Stimulated activated CD8-positive, alpha-beta memory T cell treated with anti-CD3 and anti-CD28 coated beads, Interleukin-2, amount 100 ng/mL, for 1 hour (primary cell): ENCODE measurements around the gene LAMA4.

Source experiments
- DNase-seq, 2 donors: peaks; one replicate each; pipeline ENCODE4 v3.0.0-alpha.2; 2020; ENCODE audit warnings: low read depth in 2 of 2

The LAMA4 gene

GRCh38 chr6:112243861-112244827 is 10.2 kb downstream of the LAMA4 start:
- DNase-seq = no peak

- DNase-seq = no peak
Measured at GRCh38 chr6:112241820-112242429, 12.4 kb downstream of the LAMA4 start.

GRCh38 chr6:112237595-112237994 is 16.8 kb downstream of the LAMA4 start:
- no peak for DNase-seq

- no peak for DNase-seq
Measured at GRCh38 chr6:112237066-112237465, 17.3 kb downstream of the LAMA4 start.

- peak in 1 of 2 donors; percentile 2 for DNase-seq
Measured at GRCh38 chr6:112235956-112236355, 18.4 kb downstream of the LAMA4 start.

- no peak for DNase-seq
Measured at GRCh38 chr6:112234601-112235000, 19.8 kb downstream of the LAMA4 start.

- DNase-seq = no peak
Measured at GRCh38 chr6:112233847-112234246, 20.5 kb downstream of the LAMA4 start.

GRCh38 chr6:112232845-112233256 is 21.5 kb downstream of the LAMA4 start:
- DNase-seq = no peak

- no peak for DNase-seq
Measured at GRCh38 chr6:112231594-112232060, 22.7 kb downstream of the LAMA4 start.

GRCh38 chr6:112231164-112231563 is 23.2 kb downstream of the LAMA4 start:
- DNase-seq = no peak

- DNase-seq = no peak
Measured at GRCh38 chr6:112228480-112229332, 25.7 kb downstream of the LAMA4 start.

GRCh38 chr6:112227992-112228391 is 26.4 kb downstream of the LAMA4 start:
- DNase-seq = no peak

- DNase-seq = no peak
Measured at GRCh38 chr6:112227411-112227810, 27.0 kb downstream of the LAMA4 start.

- DNase-seq = no peak
Measured at GRCh38 chr6:112225691-112226090, 28.7 kb downstream of the LAMA4 start.

- no peak for DNase-seq
Measured at GRCh38 chr6:112224088-112224487, 30.3 kb downstream of the LAMA4 start.

GRCh38 chr6:112223070-112223861 is 31.1 kb downstream of the LAMA4 start:
- no peak for DNase-seq

GRCh38 chr6:112221981-112222852 is 32.1 kb downstream of the LAMA4 start:
- DNase-seq = no peak

- no peak for DNase-seq
Measured at GRCh38 chr6:112221561-112221960, 32.8 kb downstream of the LAMA4 start.

GRCh38 chr6:112218563-112218962 is 35.8 kb downstream of the LAMA4 start:
- no peak for DNase-seq
